HEK293 (cell line): ENCODE measurements around the gene LDLRAD4.

Source experiments
- CTCF ChIA-PET: fragments of 350-600 bp; formaldehyde crosslinking; extraction: SDS; loops from one replicate; lab custom pipeline; 2021; ENCODE audit warnings: antibody characterized with exemption; lab: Yijun Ruan, JAX
- POLR2A ChIA-PET: fragments of 300-600 bp; formaldehyde crosslinking; extraction: SDS; loops from one replicate; lab custom pipeline; 2020; ENCODE audit warnings: antibody characterized with exemption, inconsistent platforms; lab: Yijun Ruan, JAX
- H3K27ac ChIP-seq: fragments of 200-500 bp; sonication (Bioruptor generic); 2 replicates; pipeline ENCODE4 v1.5.1; 2014; ENCODE audit warnings: low read depth, low read length, control low read depth, inconsistent platforms; ENCODE audit errors: extremely low read depth
- H3K36me3 ChIP-seq, 2 experiments: fragments of 200-500 bp in 1 of 2; sonication (Bioruptor generic) in 1 of 2; 1 replicate in 1 of 2; 2 replicates in 1 of 2; pipeline ENCODE4 v1.5.1; 2014 to 2017; ENCODE audit warnings: inconsistent platforms in 2 of 2, low read length in 2 of 2; ENCODE audit not compliant: control insufficient read depth in 2 of 2, insufficient read depth in 1 of 2
- H3K4me1 ChIP-seq: fragments of 200-500 bp; sonication (Bioruptor generic); 2 replicates; pipeline ENCODE4 v1.5.1; 2014; ENCODE audit warnings: mild to moderate bottlenecking, low read length, inconsistent platforms; ENCODE audit not compliant: control insufficient read depth, insufficient read depth
- H3K4me3 ChIP-seq: 2 replicates; pipeline ENCODE4 v1.5.1; 2011; ENCODE audit warnings: low read depth, mild to moderate bottlenecking, control low read depth, low read length, moderate library complexity
- H3K9me3 ChIP-seq: fragments of 200-500 bp; sonication (Bioruptor generic); 2 replicates; pipeline ENCODE4 v1.5.1; 2014; ENCODE audit warnings: low read depth, low read length, inconsistent platforms; ENCODE audit not compliant: control insufficient read depth, insufficient read depth
- BCL11A ChIP-seq: fragments of 450-650 bp; formaldehyde crosslinking; IDR thresholded peaks from 2 replicates; pipeline ENCODE4 v1.5.1; 2016; ENCODE audit warnings: low read depth, missing biosample characterization, missing genetic modification characterization
- GLI2 ChIP-seq: fragments of 450-650 bp; formaldehyde crosslinking; IDR thresholded peaks from 2 replicates; pipeline ENCODE4; 2017; ENCODE audit warnings: missing biosample characterization, missing genetic modification characterization, low read depth, borderline replicate concordance
- HIC1 ChIP-seq: fragments of 450-650 bp; formaldehyde crosslinking; IDR thresholded peaks from 2 replicates; pipeline ENCODE4 v1.5.1; 2016; ENCODE audit warnings: missing biosample characterization, missing genetic modification characterization
- KLF16 ChIP-seq: fragments of 450-650 bp; formaldehyde crosslinking; IDR thresholded peaks from 2 replicates; pipeline ENCODE4 v1.5.1; 2017; ENCODE audit warnings: missing biosample characterization, missing genetic modification characterization
- SCRT1 ChIP-seq: fragments of 450-650 bp; formaldehyde crosslinking; IDR thresholded peaks from 2 replicates; pipeline ENCODE4 v1.5.1; 2016; ENCODE audit warnings: missing biosample characterization, missing genetic modification characterization, borderline replicate concordance
- SP2 ChIP-seq: fragments of 450-650 bp; formaldehyde crosslinking; IDR thresholded peaks from 2 replicates; pipeline ENCODE4 v1.5.1; 2016; ENCODE audit warnings: missing biosample characterization, missing genetic modification characterization
- YY1 ChIP-seq: fragments of 450-650 bp; formaldehyde crosslinking; IDR thresholded peaks from 2 replicates; pipeline ENCODE4 v1.5.1; 2018; ENCODE audit warnings: missing biosample characterization, missing genetic modification characterization
- YY2 ChIP-seq: fragments of 450-650 bp; formaldehyde crosslinking; IDR thresholded peaks from 2 replicates; pipeline ENCODE4 v1.5.1; 2016; ENCODE audit warnings: missing biosample characterization, missing genetic modification characterization
- ZBTB8A ChIP-seq: fragments of 450-650 bp; formaldehyde crosslinking; IDR thresholded peaks from 2 replicates; pipeline ENCODE4 v1.5.1; 2016; ENCODE audit warnings: missing biosample characterization, missing genetic modification characterization
- ZEB2 ChIP-seq: fragments of 450-650 bp; formaldehyde crosslinking; IDR thresholded peaks from 2 replicates; pipeline ENCODE4 v1.5.1; 2016; ENCODE audit warnings: missing biosample characterization, missing genetic modification characterization
- ZIC2 ChIP-seq: fragments of 450-650 bp; formaldehyde crosslinking; IDR thresholded peaks from 2 replicates; pipeline ENCODE4 v1.5.1; 2016; ENCODE audit warnings: missing biosample characterization, missing genetic modification characterization
- ZNF155 ChIP-seq: fragments of 450-650 bp; formaldehyde crosslinking; IDR thresholded peaks from 2 replicates; pipeline ENCODE4 v1.5.1; 2016; ENCODE audit warnings: missing biosample characterization, missing genetic modification characterization
- ZNF184 ChIP-seq: fragments of 450-650 bp; IDR thresholded peaks from 2 replicates; pipeline ENCODE4 v1.5.1; 2018; ENCODE audit warnings: missing biosample characterization, mild to moderate bottlenecking, missing genetic modification characterization
- ZNF2 ChIP-seq: fragments of 450-650 bp; formaldehyde crosslinking; IDR thresholded peaks from 2 replicates; pipeline ENCODE4 v1.5.1; 2016; ENCODE audit warnings: missing biosample characterization, missing genetic modification characterization
- ZNF335 ChIP-seq: fragments of 450-650 bp; formaldehyde crosslinking; conservative IDR thresholded peaks from 2 replicates; pipeline ENCODE4 v1.5.1; 2016; ENCODE audit warnings: missing biosample characterization, missing genetic modification characterization
- ZNF366 ChIP-seq: fragments of 450-650 bp; formaldehyde crosslinking; conservative IDR thresholded peaks from 2 replicates; pipeline ENCODE4 v1.5.1; 2016; ENCODE audit warnings: missing biosample characterization, missing genetic modification characterization
- ZNF404 ChIP-seq: fragments of 450-650 bp; formaldehyde crosslinking; IDR thresholded peaks from 2 replicates; pipeline ENCODE4 v1.5.1; 2017; ENCODE audit warnings: missing biosample characterization, missing genetic modification characterization
- ZNF416 ChIP-seq: fragments of 450-650 bp; formaldehyde crosslinking; IDR thresholded peaks from 2 replicates; pipeline ENCODE4 v1.5.1; 2016; ENCODE audit warnings: missing biosample characterization, missing genetic modification characterization
- ZNF530 ChIP-seq: fragments of 450-650 bp; formaldehyde crosslinking; IDR thresholded peaks from 2 replicates; pipeline ENCODE4 v1.5.1; 2016; ENCODE audit warnings: low read depth, missing biosample characterization, missing genetic modification characterization
- ZNF610 ChIP-seq: fragments of 450-650 bp; formaldehyde crosslinking; IDR thresholded peaks from 2 replicates; pipeline ENCODE4 v1.5.1; 2016; ENCODE audit warnings: missing biosample characterization, missing genetic modification characterization, borderline replicate concordance
- ZNF626 ChIP-seq: fragments of 450-650 bp; sonication (Bioruptor Pico); formaldehyde crosslinking; IDR thresholded peaks from 2 replicates; pipeline ENCODE4 v1.5.1; 2018; ENCODE audit warnings: missing biosample characterization, missing genetic modification characterization, inconsistent platforms
- ZNF707 ChIP-seq: fragments of 450-650 bp; formaldehyde crosslinking; IDR thresholded peaks from 2 replicates; pipeline ENCODE4 v1.5.1; 2016; ENCODE audit warnings: missing biosample characterization, missing genetic modification characterization
- ZNF768 ChIP-seq: fragments of 450-650 bp; formaldehyde crosslinking; IDR thresholded peaks from 2 replicates; pipeline ENCODE4 v1.5.1; 2018; ENCODE audit warnings: missing biosample characterization, mild to moderate bottlenecking, missing genetic modification characterization
- TF ChIP-seq, protein P1 (sequence below): fragments of 450-650 bp; formaldehyde crosslinking; IDR thresholded peaks from 2 replicates; pipeline ENCODE4 v1.5.1; 2016; ENCODE audit warnings: missing biosample characterization, missing genetic modification characterization
- TF ChIP-seq, protein P2 (sequence below): fragments of 450-650 bp; formaldehyde crosslinking; IDR thresholded peaks from 2 replicates; pipeline ENCODE4 v1.5.1; 2016; ENCODE audit warnings: missing biosample characterization, missing genetic modification characterization

The LDLRAD4 gene

DNA sequence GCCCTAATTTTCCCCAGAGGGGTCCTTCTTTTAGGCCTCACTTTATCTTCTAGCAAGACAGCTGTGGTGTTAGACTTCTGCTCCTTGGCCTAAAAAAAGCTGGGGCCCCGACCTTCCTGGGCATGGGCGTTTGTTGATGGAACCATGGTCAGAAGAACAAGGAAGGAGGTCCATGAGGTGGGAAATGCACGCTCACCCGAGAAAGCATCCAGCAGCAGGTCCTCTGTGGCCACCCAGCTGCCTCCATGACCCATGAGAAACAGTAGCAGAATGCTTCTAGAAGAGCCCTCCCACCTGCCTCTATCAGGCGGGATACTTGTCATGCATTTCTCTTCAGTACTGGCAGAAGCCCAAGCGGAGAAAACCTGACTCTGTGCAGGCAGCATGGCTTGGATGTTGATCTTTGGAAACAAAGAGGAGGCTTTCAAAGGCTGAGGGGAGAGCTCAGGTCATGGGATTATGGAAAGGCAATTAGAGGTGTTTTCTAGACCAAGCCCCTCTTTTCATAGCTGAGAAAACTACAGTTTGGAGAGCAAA is 258.7 kb downstream of the LDLRAD4 start (continued):
- TF ChIP-seq ZNF626: no peak
- TF ChIP-seq ZBTB8A: no peak
- TF ChIP-seq YY2 (tag by site-specific recombination): no peak

- no peaks in the 10 kb centered on the region for H3K9me3 ChIP-seq
- no peak overlapping the region for H3K27ac ChIP-seq
- no peak for TF ChIP-seq ZNF335 (tag by site-specific recombination)
- TF ChIP-seq ZNF155 (tag by site-specific recombination): no peak
- no peak for TF ChIP-seq ZNF184 (tag by site-specific recombination)
- TF ChIP-seq, protein P1, sequence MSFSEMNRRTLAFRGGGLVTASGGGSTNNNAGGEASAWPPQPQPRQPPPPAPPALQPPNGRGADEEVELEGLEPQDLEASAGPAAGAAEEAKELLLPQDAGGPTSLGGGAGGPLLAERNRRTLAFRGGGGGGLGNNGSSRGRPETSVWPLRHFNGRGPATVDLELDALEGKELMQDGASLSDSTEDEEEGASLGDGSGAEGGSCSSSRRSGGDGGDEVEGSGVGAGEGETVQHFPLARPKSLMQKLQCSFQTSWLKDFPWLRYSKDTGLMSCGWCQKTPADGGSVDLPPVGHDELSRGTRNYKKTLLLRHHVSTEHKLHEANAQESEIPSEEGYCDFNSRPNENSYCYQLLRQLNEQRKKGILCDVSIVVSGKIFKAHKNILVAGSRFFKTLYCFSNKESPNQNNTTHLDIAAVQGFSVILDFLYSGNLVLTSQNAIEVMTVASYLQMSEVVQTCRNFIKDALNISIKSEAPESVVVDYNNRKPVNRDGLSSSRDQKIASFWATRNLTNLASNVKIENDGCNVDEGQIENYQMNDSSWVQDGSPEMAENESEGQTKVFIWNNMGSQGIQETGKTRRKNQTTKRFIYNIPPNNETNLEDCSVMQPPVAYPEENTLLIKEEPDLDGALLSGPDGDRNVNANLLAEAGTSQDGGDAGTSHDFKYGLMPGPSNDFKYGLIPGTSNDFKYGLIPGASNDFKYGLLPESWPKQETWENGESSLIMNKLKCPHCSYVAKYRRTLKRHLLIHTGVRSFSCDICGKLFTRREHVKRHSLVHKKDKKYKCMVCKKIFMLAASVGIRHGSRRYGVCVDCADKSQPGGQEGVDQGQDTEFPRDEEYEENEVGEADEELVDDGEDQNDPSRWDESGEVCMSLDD: no peak
- TF ChIP-seq SP2 (tag by site-specific recombination): no peak
- TF ChIP-seq ZNF404 (tag by site-specific recombination): no peak
- no peak for TF ChIP-seq ZNF2 (tag by site-specific recombination)
- no peak for TF ChIP-seq ZNF707
- no peak for TF ChIP-seq GLI2
- no peak for TF ChIP-seq ZNF768 (tag by site-specific recombination)
- no peak for TF ChIP-seq HIC1
- no peak for TF ChIP-seq ZNF416 (tag by site-specific recombination)
- TF ChIP-seq, protein P2, sequence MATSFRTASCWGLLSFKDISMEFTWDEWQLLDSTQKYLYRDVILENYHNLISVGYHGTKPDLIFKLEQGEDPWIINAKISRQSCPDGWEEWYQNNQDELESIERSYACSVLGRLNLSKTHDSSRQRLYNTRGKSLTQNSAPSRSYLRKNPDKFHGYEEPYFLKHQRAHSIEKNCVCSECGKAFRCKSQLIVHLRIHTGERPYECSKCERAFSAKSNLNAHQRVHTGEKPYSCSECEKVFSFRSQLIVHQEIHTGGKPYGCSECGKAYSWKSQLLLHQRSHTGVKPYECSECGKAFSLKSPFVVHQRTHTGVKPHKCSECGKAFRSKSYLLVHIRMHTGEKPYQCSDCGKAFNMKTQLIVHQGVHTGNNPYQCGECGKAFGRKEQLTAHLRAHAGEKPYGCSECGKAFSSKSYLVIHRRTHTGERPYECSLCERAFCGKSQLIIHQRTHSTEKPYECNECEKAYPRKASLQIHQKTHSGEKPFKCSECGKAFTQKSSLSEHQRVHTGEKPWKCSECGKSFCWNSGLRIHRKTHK (tag by site-specific recombination): no peak
- TF ChIP-seq YY1 (tag by site-specific recombination): no peak
- no peak overlapping the region for H3K4me3 ChIP-seq
- ChIA-PET POLR2A (no interaction called here), CTCF (interaction anchor here (0.5 kb wide), 1 partner anchor 20 kb away, joined by 3 read pairs; no protein-coding TSS in a partner anchor)
- H3K36me3 ChIP-seq: no peaks in the 10 kb centered on the region
- H3K4me1 ChIP-seq: no peaks in the 10 kb centered on the region
Observed at GRCh38 chr18:13480571-13481255, 262.2 kb downstream of the LDLRAD4 start.

DNA sequence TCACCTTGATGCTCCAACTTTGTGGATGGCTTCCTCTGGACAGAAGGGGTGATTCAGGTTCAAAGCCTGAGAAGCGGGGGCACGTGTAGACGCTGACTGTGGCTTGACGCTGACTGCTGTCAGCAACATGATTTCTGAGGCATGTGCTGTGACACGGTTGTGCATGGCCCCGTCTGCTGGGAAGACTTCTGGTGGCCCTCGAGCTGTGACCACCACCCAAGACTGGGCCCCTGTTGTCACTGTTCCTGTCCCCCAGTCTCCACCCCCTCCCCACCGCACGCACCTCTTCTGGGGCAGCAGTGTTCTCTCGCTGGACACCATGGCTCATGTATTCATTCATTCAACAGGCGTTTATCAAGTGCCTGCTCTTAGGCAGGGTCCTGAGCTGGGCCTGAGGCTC is 262.8 kb downstream of the LDLRAD4 start:
- no peaks in the 10 kb centered on the region for H3K36me3 ChIP-seq
- ChIA-PET CTCF (interaction anchor here (0.5 kb wide), 1 partner anchor 19 kb away, joined by 3 read pairs; no protein-coding TSS in a partner anchor), POLR2A (no interaction called here)
- H3K9me3 ChIP-seq: no peaks in the 10 kb centered on the region
- H3K27ac ChIP-seq: no peak overlapping the region
- H3K4me1 ChIP-seq: no peaks in the 10 kb centered on the region
- no peak overlapping the region for H3K4me3 ChIP-seq
- TF ChIP-seq ZIC2 (tag by site-specific recombination) (no peak), ZEB2 (no peak), ZNF530 (tag by site-specific recombination) (no peak), ZNF366 (tag by site-specific recombination) (no peak), BCL11A (tag by site-specific recombination) (no peak), KLF16 (tag by site-specific recombination) (no peak), SCRT1 (tag by site-specific recombination) (no peak), ZNF610 (tag by site-specific recombination) (no peak)
- TF ChIP-seq, protein P2 (tag by site-specific recombination): no peak
